LNCaP clone FGC (cell line): Measurements from ENCODE around the gene TAAR9.

Source experiments
- DNase-seq: peaks from one replicate; pipeline ENCODE4 v3.0.0-alpha.2; 2011; ENCODE audit warnings: low read depth
- H3K4me3 ChIP-seq: 2 replicates; pipeline ENCODE4 v1.5.1; 2011; ENCODE audit warnings: mild to moderate bottlenecking, low read depth, low read length, control low read depth
- CTCF ChIP-seq: IDR thresholded peaks from 2 replicates; pipeline ENCODE4 v1.5.1; 2012; ENCODE audit warnings: mild to moderate bottlenecking; ENCODE audit not compliant: control insufficient read depth, insufficient read depth; ENCODE audit errors: extremely low read depth

Gene TAAR9

GRCh38 chr6:132537977-132538376, at the start of gene TAAR9:
TSS of gene TAAR9 (plus strand) at chr6:132538277. CDS start at chr6:132538290, 13 bp downstream.
- no peak for DNase-seq
- no peak for TF ChIP-seq CTCF
- no peak within 1 kb of the TSS for H3K4me3 ChIP-seq

- no peak overlapping the region for H3K4me3 ChIP-seq
- DNase-seq = no peak
- no peak for TF ChIP-seq CTCF
Measured at GRCh38 chr6:132489376-132489775, 48.7 kb upstream of the TAAR9 start.

GRCh38 chr6:132490024-132490423, 48.1 kb upstream of the TAAR9 start:
- no peak for TF ChIP-seq CTCF
- DNase-seq = no peak
- no peak overlapping the region for H3K4me3 ChIP-seq

- no peak for DNase-seq
- no peak for TF ChIP-seq CTCF
Measured at GRCh38 chr6:132490478-132491204, 47.4 kb upstream of the TAAR9 start.

GRCh38 chr6:132491303-132491702, 46.8 kb upstream of the TAAR9 start:
- DNase-seq = no peak
- no peak overlapping the region for H3K4me3 ChIP-seq
- TF ChIP-seq CTCF = no peak

More at GRCh38 chr6:132490478-132491204, 47.4 kb upstream of the TAAR9 start:
- H3K4me3 ChIP-seq = no peak overlapping the region

- no peak overlapping the region for H3K4me3 ChIP-seq
- no peak for DNase-seq
- TF ChIP-seq CTCF = no peak
Measured at GRCh38 chr6:132491881-132492280, 46.2 kb upstream of the TAAR9 start.

- TF ChIP-seq CTCF = no peak
- DNase-seq = no peak
- H3K4me3 ChIP-seq = no peak overlapping the region
Measured at GRCh38 chr6:132494954-132495353, 43.1 kb upstream of the TAAR9 start.
